Endothelial cell of umbilical vein (primary cell): ENCODE results near the gene ZNF396. TPM values are rescaled to one million over a fixed set of nuclear protein-coding genes. Genes with fewer than 3 reads are reported as not detected.

Experiments used
- BruUV-seq: library from RNA; stranded (reverse); fragments of 400-500 nt; replicated peaks from 2 replicates; lab custom pipeline; 2021; lab: Mats Ljungman, UMichigan
- CTCF ChIA-PET: fragments of 300-600, 350-600 bp; sonication (Branson Sonifier 250); formaldehyde crosslinking; loops from one replicate; lab custom pipeline; 2021; ENCODE audit warnings: antibody characterized with exemption, inconsistent platforms; lab: Charles Lee
- POLR2A ChIA-PET: fragments of 300-600, 350-600 bp; sonication (Branson Sonifier 250); formaldehyde crosslinking; loops from one replicate; lab custom pipeline; 2021; ENCODE audit warnings: antibody characterized with exemption, inconsistent platforms; lab: Charles Lee
- DNase-seq: peaks from one replicate; pipeline ENCODE4 v3.0.0-alpha.2; 2011; ENCODE audit warnings: low read depth, low spot score
- FAIRE-seq: peaks from 2 replicates; lab custom pipeline; 2011; peaks lifted over from hg19 to GRCh38; lab: Jason Lieb, UNC
- H2AFZ ChIP-seq: 2 replicates; pipeline ENCODE4 v1.6.0; 2012; ENCODE audit warnings: low read depth, low read length, control low read depth, inconsistent platforms
- H3K27ac ChIP-seq: 2 replicates; pipeline ENCODE4 v1.5.1; 2011; ENCODE audit warnings: low read depth, mild to moderate bottlenecking, control low read depth, low read length, moderate library complexity; ENCODE audit not compliant: insufficient read depth
- H3K27me3 ChIP-seq, 2 experiments: 2 replicates each; pipeline versions ENCODE4 v1.6.0 to v1.6.1; 2011; ENCODE audit warnings: low read length in 2 of 2, mixed read lengths in 1 of 2; ENCODE audit not compliant: control insufficient read depth in 2 of 2, insufficient read depth in 2 of 2
- H3K36me3 ChIP-seq, 2 experiments: 2 replicates in 1 of 2; 3 replicates in 1 of 2; pipeline ENCODE4 v1.5.1; 2011; ENCODE audit warnings: low read length in 2 of 2, mild to moderate bottlenecking in 1 of 2, moderate library complexity in 1 of 2; ENCODE audit not compliant: control insufficient read depth in 2 of 2, insufficient read depth in 2 of 2; ENCODE audit errors: extremely low read depth in 1 of 2
- H3K4me1 ChIP-seq: 3 replicates; pipeline ENCODE4 v1.5.1; 2011; ENCODE audit warnings: mild to moderate bottlenecking, low read length; ENCODE audit not compliant: control insufficient read depth, insufficient read depth; ENCODE audit errors: extremely low read depth
- H3K4me2 ChIP-seq: 2 replicates; pipeline ENCODE4 v1.6.1; 2011; ENCODE audit warnings: low read length, control low read depth, mixed read lengths; ENCODE audit not compliant: insufficient read depth
- H3K4me3 ChIP-seq, 3 experiments: fragments of 200-600 bp in 1 of 3; sonication (generic), shearing (Covaris generic) in 1 of 3; replicated peaks in 1 of 3; 2 replicates each; pipeline ENCODE4 v1.5.1; 2011 to 2016; ENCODE audit warnings: control low read depth in 3 of 3, low read length in 3 of 3, mild to moderate bottlenecking in 2 of 3, inconsistent platforms in 1 of 3, low read depth in 1 of 3, moderate library complexity in 1 of 3; ENCODE audit not compliant: insufficient read depth in 1 of 3
- H3K79me2 ChIP-seq: 2 replicates; pipeline ENCODE4 v1.6.0; 2012; ENCODE audit warnings: low read length, inconsistent platforms; ENCODE audit not compliant: control insufficient read depth, insufficient read depth
- H3K9ac ChIP-seq: replicated peaks from 2 replicates; pipeline ENCODE3; 2011; ENCODE audit warnings: low read length, control low read depth; ENCODE audit not compliant: insufficient read depth; ENCODE audit errors: extremely low read depth
- H3K9me1 ChIP-seq: replicated peaks from 3 replicates; pipeline ENCODE4 v1.6.0; 2011; ENCODE audit warnings: mild to moderate bottlenecking, low read length; ENCODE audit not compliant: control insufficient read depth, insufficient read depth; ENCODE audit errors: extremely low read depth
- H3K9me3 ChIP-seq: replicated peaks from 2 replicates; pipeline ENCODE4 v1.5.1; 2012; ENCODE audit warnings: low read length, inconsistent platforms; ENCODE audit not compliant: control insufficient read depth, insufficient read depth
- H4K20me1 ChIP-seq: replicated peaks from 2 replicates; pipeline ENCODE3; 2011; ENCODE audit warnings: mild to moderate bottlenecking, low read length; ENCODE audit not compliant: control insufficient read depth, insufficient read depth; ENCODE audit errors: extremely low read depth
- CTCF ChIP-seq, 2 donors: IDR thresholded peaks; 1 replicate in 1 of 2; 2 replicates in 1 of 2; pipeline ENCODE4 v1.5.1; 2011; ENCODE audit warnings: low read length in 2 of 2, mild to moderate bottlenecking in 2 of 2, moderate library complexity in 2 of 2, control low read depth in 1 of 2, inconsistent platforms in 1 of 2, low read depth in 1 of 2; ENCODE audit not compliant: insufficient read depth in 1 of 2; ENCODE audit errors: extremely low read depth in 1 of 2
- EZH2 ChIP-seq: IDR thresholded peaks from 2 replicates; pipeline ENCODE4 v1.6.1; 2012; ENCODE audit warnings: borderline replicate concordance, low read depth, mild to moderate bottlenecking, moderate library complexity, low read length, inconsistent platforms; ENCODE audit not compliant: severe bottlenecking
- FOS ChIP-seq: IDR thresholded peaks from 2 replicates; pipeline ENCODE4 v1.6.1; 2011; ENCODE audit warnings: mild to moderate bottlenecking, low read length, moderate library complexity, borderline replicate concordance; ENCODE audit not compliant: insufficient read depth
- GATA2 ChIP-seq: IDR thresholded peaks from 2 replicates; pipeline ENCODE4 v1.7.0; 2011; ENCODE audit warnings: low read depth, mild to moderate bottlenecking, moderate library complexity, mixed read lengths, low read length; ENCODE audit not compliant: insufficient read length, insufficient read depth
- JUN ChIP-seq: IDR thresholded peaks from 2 replicates; pipeline ENCODE4 v1.6.1; 2011; ENCODE audit warnings: borderline replicate concordance, low read depth; ENCODE audit not compliant: insufficient read length, insufficient read depth
- MAX ChIP-seq: IDR thresholded peaks from 2 replicates; pipeline ENCODE4 v1.6.1; 2011; ENCODE audit not compliant: insufficient read depth, insufficient read length
- MYC ChIP-seq: IDR thresholded peaks from one replicate; pipeline ENCODE4 v1.6.1; 2011; ENCODE audit warnings: mild to moderate bottlenecking, low read depth, low read length
- POLR2A ChIP-seq: IDR thresholded peaks from 2 replicates; pipeline ENCODE4 v1.6.1; 2012; ENCODE audit warnings: low read depth, mild to moderate bottlenecking, control low read depth, low read length
- POLR2AphosphoS5 ChIP-seq: IDR thresholded peaks from 2 replicates; pipeline ENCODE4 v1.6.1; 2012; ENCODE audit warnings: low read depth, mild to moderate bottlenecking, control low read depth, low read length, moderate library complexity; ENCODE audit not compliant: insufficient read depth
- dilution Hi-C: fragments of 300-500 bp; cut with MboI; formaldehyde crosslinking; loops from one replicate; pipeline ENCODE4 v1.15.0; 2019; ENCODE audit warnings: low sequenced_read_pairs; ENCODE audit not compliant: extremely low pct_ligation_motif_present
- intact Hi-C: fragments of 100-400 bp; cut with micrococcal nuclease; formaldehyde crosslinking; loops from one replicate; pipeline ENCODE4 v1.10.0; 2022
- polyA plus RNA-seq, 4 experiments: library from polyadenylated mRNA; depleted of rRNA in 3 of 4; stranded (reverse) in 3 of 4; unstranded in 1 of 4; fragments of >200 nt; gene quantifications; 2 replicates each; pipeline versions ENCODE4 v1.2.1 to v1.2.3, GENCODE V29; 2011 to 2012; ENCODE audit warnings: missing spikeins in 1 of 4
- total RNA-seq: library from RNA; stranded (reverse); gene quantifications from 2 replicates; pipeline ENCODE4 v1.2.3, GENCODE V29; 2021

Gene ZNF396
- total and polyA plus RNA-seq, 2 donors (not counting 3 experiments of a cell fraction or from before 2014, with no cell fraction given) = 0.28 to 0.44 TPM

GRCh38 chr18:35348001-35348400 is 29.1 kb downstream of the ZNF396 start:
- H3K4me1 ChIP-seq = peaks cover 12% of the 10 kb centered on the region
- DNase-seq (no peak), FAIRE-seq (no peak)
- no peaks in the 10 kb centered on the region for H3K36me3 ChIP-seq
- H3K27ac ChIP-seq = no peak overlapping the region
- no peak overlapping the region for H2AFZ ChIP-seq
- no peaks in the 10 kb centered on the region for H3K9me3 ChIP-seq
- no peak overlapping the region for H3K4me2 ChIP-seq
- CTCF ChIA-PET = interaction anchor here (0.7 to 1.0 kb wide), 4 partner anchors 38 to 188 kb away, joined by 3 to 5 read pairs (median 3); no protein-coding TSS in a partner anchor
- POLR2A ChIA-PET = interaction anchor here (0.6 kb wide), 1 partner anchor 105 kb away, joined by 3 read pairs; no protein-coding TSS in a partner anchor
- dilution Hi-C loops = no loop called here
- H3K9ac ChIP-seq = no peak overlapping the region
- no TSS peak for BruUV-seq
- H3K27me3 ChIP-seq = no peaks in the 10 kb centered on the region
- peaks cover 3% of the 10 kb centered on the region for H4K20me1 ChIP-seq
- H3K4me3 ChIP-seq = no peak overlapping the region
- H3K79me2 ChIP-seq = peaks cover 12% of the 10 kb centered on the region
- no peaks in the 10 kb centered on the region for H3K9me1 ChIP-seq
- TF ChIP-seq POLR2A (no peak), GATA2 (no peak), EZH2 (no peak), CTCF (IDR thresholded peaks at IDR 0.05; ENCODE audit: extremely low read depth in 1 of 2, insufficient read depth in 1 of 2, low read depth in 1 of 2, low read length in 2 of 2) (no peak), MYC (no peak), POLR2AphosphoS5 (no peak), MAX (no peak), FOS (no peak), JUN (no peak)
- intact Hi-C loops = no loop called here
